ENCODE results near the gene APMAP.

APMAP gene

GRCh38 chr20:24969186-24970029 lies 23.1 kb downstream of the APMAP start:
- no peak for DNase-seq (ENCODE audit: extremely low read depth, low read depth)
- TF ChIP-seq CTCF (IDR thresholded peaks at IDR 0.05; ENCODE audit: low read depth, low read length) = no peak

- no peak for TF ChIP-seq CTCF (IDR thresholded peaks at IDR 0.05; ENCODE audit: low read depth, low read length)
- DNase-seq (ENCODE audit: extremely low read depth, low read depth) = no peak
Measured at GRCh38 chr20:24968278-24968800, 24.2 kb downstream of the APMAP start.

DNA sequence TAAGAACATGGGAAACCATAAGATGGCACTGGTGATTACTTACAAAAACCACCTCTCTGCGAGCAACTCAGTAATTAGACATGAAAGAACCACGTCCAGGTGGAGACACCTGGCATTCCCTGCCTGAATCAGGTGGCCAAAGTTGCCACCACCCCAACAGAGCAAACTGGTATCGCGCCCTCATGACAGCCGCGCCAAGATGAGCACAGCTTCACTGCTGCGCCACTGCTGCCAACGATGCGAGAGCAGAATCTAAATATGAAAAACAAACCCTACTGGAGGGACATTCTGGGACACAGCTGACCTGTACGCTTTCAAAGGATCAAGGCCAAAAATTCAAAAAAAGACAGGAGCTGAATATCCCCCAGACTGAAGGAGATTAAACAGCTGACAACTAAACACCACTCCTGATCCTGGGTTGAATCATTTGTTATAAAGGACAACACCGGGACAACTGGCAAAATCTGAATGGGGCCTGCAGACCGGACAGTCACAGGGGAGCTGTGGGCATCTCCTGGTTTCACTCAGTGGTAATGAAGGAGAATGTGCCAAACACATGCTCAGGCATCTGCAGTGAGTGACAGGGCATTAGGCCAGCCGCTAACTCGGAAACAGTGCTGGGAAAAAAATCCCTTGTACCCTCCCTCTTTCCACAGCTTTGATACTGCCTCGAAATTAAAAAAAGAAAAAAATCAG lies 26.1 kb downstream of the APMAP start:
- no peak for DNase-seq (ENCODE audit: extremely low read depth, low read depth)
- no peak for TF ChIP-seq CTCF (IDR thresholded peaks at IDR 0.05; ENCODE audit: low read depth, low read length)

DNA sequence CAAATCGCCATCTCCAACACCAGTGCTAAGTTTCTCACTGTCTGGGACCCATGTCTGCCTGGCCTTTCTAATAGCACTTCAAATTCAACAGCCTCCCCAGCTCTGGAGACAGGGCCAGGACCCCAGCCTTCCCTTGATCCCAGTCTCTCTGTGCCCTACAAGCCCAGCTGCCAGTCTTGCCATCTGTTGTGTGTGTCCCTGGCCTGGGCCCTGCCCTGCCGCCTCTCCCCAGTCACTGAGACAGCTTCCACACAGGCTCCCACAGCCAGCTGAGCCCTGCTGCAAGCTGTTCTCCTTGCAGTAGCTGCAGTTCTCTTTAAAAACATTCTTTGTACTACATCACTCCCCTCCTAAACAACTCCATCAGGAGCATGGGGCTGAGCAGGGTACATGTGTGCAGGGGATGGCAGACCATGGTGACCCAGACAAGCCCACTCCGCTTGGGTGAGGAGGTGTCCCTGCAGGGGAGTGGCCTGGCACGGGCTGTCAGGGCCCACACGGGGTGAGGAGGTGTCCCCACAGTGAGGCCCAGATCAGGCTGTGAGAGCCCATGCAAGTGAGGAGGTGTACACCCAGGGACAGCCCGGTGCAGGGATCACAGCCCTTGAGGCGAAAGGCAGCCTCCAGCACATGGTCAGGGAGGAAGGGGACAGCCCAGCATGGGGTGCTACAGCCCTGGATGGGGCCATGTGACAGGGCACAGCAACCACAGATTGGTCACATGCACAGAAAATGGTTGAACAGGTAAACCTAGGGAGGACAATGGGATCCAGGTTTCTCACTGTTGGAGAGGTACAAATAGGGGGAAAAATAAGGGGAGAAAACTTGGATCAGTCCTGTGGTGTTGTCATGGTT lies 27.3 kb downstream of the APMAP start:
- no peak for DNase-seq (ENCODE audit: extremely low read depth, low read depth)
- no peak for TF ChIP-seq CTCF (IDR thresholded peaks at IDR 0.05; ENCODE audit: low read depth, low read length)

DNA sequence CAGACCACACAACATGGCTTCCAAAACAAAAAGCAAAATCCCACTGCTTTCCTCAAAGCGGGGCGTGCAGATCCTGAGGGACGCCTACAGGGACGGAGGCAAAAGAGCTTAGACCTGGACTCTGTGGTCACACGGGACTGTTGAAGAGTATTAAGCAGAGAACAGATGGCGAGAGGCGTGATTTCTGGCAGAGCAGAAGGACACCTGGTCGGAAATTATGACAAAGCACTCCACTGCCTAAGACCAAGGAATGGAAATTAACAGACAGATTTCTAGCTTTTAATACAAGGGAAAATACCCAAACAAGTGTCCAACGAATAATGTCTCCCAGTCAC lies 28.1 kb downstream of the APMAP start:
- no peak for TF ChIP-seq CTCF (IDR thresholded peaks at IDR 0.05; ENCODE audit: low read depth, low read length)

DNA sequence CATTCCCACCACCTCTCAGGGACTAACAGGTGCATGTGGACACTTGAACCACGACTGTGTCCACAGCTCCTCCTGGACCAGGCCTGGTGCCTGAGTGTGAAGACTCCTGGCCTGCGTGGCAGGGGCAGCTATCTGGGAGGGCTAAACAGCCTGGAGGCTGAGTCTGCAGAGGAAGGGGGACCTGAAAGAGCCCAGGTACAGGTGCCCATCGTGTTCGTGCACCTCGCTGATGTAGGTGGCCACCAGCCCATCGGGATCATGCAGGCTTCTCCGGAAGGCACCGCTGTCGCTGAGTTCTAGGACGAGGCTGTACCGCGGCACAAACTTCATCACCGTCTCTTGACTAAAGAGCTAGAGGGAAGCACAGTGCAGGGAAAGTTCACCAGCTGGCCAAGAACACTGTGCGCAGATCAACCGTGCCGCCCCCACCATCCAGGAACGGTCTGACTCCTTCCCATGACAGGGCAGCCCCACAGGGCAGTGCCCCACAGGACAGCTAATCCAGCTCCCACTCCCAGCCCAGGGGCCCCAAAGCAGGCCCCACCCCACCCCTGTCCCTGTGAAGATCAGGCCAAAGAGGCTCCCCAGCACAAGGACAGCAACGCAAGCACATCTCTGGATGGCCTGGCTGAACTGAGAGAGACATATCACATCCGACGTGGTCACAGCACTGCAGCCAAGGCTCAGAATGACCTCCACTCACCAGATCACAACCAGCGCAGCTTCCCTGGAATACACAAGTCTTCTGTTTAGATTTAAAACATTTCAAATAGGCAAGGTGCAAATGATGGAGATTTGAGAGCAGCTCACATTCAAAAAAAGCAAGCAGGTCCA lies 28.7 kb downstream of the APMAP start:
- DNase-seq (ENCODE audit: extremely low read depth, low read depth) = no peak
- TF ChIP-seq CTCF (IDR thresholded peaks at IDR 0.05; ENCODE audit: low read depth, low read length) = no peak

More for the DNA sequence above, 28.1 kb downstream of the APMAP start:
- DNase-seq (ENCODE audit: extremely low read depth, low read depth) = no peak

Measured in AG09319 (cell line).